HepG2 (cell line): ENCODE results near the gene ASGR1. TPM values are rescaled to one million over a fixed set of nuclear protein-coding genes. Genes with fewer than 3 reads are reported as not detected.

Experiments used
- ATAC-seq: fragments of 200-7000 bp; cut with Tn5 transposase; 3 replicates; pipeline ENCODE4 v1.9.1; 2020; ENCODE audit warnings: mild to moderate bottlenecking, moderate library complexity
- BruUV-seq: library from RNA; stranded (reverse); fragments of 400-500 nt; replicated peaks from 2 replicates; lab custom pipeline; 2021; lab: Mats Ljungman, UMichigan
- CTCF ChIA-PET: fragments of 300-600 bp; formaldehyde crosslinking; extraction: SDS; loops from one replicate; lab custom pipeline; 2021; ENCODE audit warnings: low total read pairs, inconsistent platforms, low intra/inter-chr PET ratio; lab: Yijun Ruan, JAX
- POLR2A ChIA-PET: fragments of 350-600 bp; sonication (Branson Sonifier 250); formaldehyde crosslinking; loops from one replicate; lab custom pipeline; 2020; ENCODE audit warnings: antibody characterized with exemption, inconsistent platforms; lab: Yijun Ruan, JAX
- DNase-seq: peaks from one replicate; pipeline ENCODE4 v3.0.0-alpha.2; 2015; ENCODE audit warnings: low spot score
- FAIRE-seq: peaks from 3 replicates; lab custom pipeline; 2011; peaks lifted over from hg19 to GRCh38; lab: Jason Lieb, UNC
- H2AFZ ChIP-seq: one replicate; pipeline ENCODE4 v1.6.1; 2011; ENCODE audit warnings: low read length, inconsistent platforms
- H3K27ac ChIP-seq: fragments of 300-600 bp; 3 replicates; pipeline ENCODE4 v1.8.0; 2011; ENCODE audit warnings: mixed run types, mild to moderate bottlenecking, mixed read lengths, low read length, inconsistent platforms; ENCODE audit not compliant: insufficient read depth; ENCODE audit errors: extremely low read length
- H3K27me3 ChIP-seq, 2 experiments: fragments of 200-600 bp in 1 of 2; 2 replicates in 1 of 2; 3 replicates in 1 of 2; pipeline versions ENCODE4 v1.6.0 to v1.8.0; 2011; ENCODE audit warnings: low read length in 2 of 2, mild to moderate bottlenecking in 2 of 2, moderate library complexity in 2 of 2, inconsistent platforms in 1 of 2; ENCODE audit not compliant: insufficient read depth in 2 of 2, control insufficient read depth in 1 of 2
- H3K36me3 ChIP-seq, 2 experiments: fragments of 200-600 bp in 1 of 2; replicated peaks in 1 of 2; 2 replicates in 1 of 2; 3 replicates in 1 of 2; pipeline versions ENCODE4 v1.5.1 to v1.8.0; 2011; ENCODE audit warnings: low read length in 2 of 2, inconsistent platforms in 1 of 2; ENCODE audit not compliant: insufficient read depth in 2 of 2, control insufficient read depth in 1 of 2
- H3K4me1 ChIP-seq: 2 replicates; pipeline ENCODE4 v1.5.1; 2012; ENCODE audit warnings: low read length, inconsistent platforms; ENCODE audit not compliant: insufficient read depth
- H3K4me2 ChIP-seq: 2 replicates; pipeline ENCODE4 v1.6.0; 2011; ENCODE audit warnings: low read depth, low read length, inconsistent platforms
- H3K4me3 ChIP-seq, 3 experiments: fragments of 200-600 bp in 1 of 3; sonication (generic), shearing (Covaris generic) in 1 of 3; replicated peaks in 1 of 3; 2 replicates each; pipeline ENCODE4 v1.5.1; 2011 to 2016; ENCODE audit warnings: low read length in 3 of 3, inconsistent platforms in 2 of 3, low read depth in 2 of 3, mild to moderate bottlenecking in 2 of 3, control low read depth in 1 of 3, mixed read lengths in 1 of 3; ENCODE audit not compliant: insufficient read depth in 1 of 3
- H3K79me2 ChIP-seq: one replicate; pipeline ENCODE4 v1.6.1; 2011; ENCODE audit warnings: low read length, inconsistent platforms; ENCODE audit not compliant: insufficient read depth
- H3K9ac ChIP-seq: 2 replicates; pipeline ENCODE4 v1.6.0; 2011; ENCODE audit warnings: mild to moderate bottlenecking, low read depth, low read length, inconsistent platforms; ENCODE audit not compliant: insufficient read depth
- H3K9me3 ChIP-seq: 2 replicates; pipeline ENCODE4 v1.5.1; 2012; ENCODE audit warnings: mild to moderate bottlenecking, low read length
- H4K20me1 ChIP-seq: 2 replicates; pipeline ENCODE4 v1.6.0; 2011; ENCODE audit warnings: inconsistent platforms, mild to moderate bottlenecking, low read length, moderate library complexity; ENCODE audit not compliant: insufficient read depth
- BRCA1 ChIP-seq: sonication (generic); formaldehyde crosslinking; IDR thresholded peaks from 2 replicates; pipeline ENCODE4 v1.4.0; 2020; ENCODE audit warnings: missing genetic modification reagents
- CTCF ChIP-seq: sonication (generic); formaldehyde crosslinking; IDR thresholded peaks from 2 replicates; pipeline ENCODE4 v1.5.0; 2020; ENCODE audit warnings: mild to moderate bottlenecking, missing genetic modification reagents, moderate library complexity
- RAD21 ChIP-seq: fragments of 450-650 bp; formaldehyde crosslinking; IDR thresholded peaks from 2 replicates; pipeline ENCODE4 v1.5.0; 2020; ENCODE audit warnings: mild to moderate bottlenecking
- RFXANK ChIP-seq: IDR thresholded peaks from 2 replicates; pipeline ENCODE4 v1.6.1; 2016
- SMC3 ChIP-seq: IDR thresholded peaks from 2 replicates; pipeline ENCODE4 v1.6.1; 2011; ENCODE audit warnings: low read length, improper control_type of control experiment
- STAG1 ChIP-seq: sonication (generic); formaldehyde crosslinking; IDR thresholded peaks from 2 replicates; pipeline ENCODE4 v1.4.0; 2020; ENCODE audit warnings: missing genetic modification reagents
- ZNF121 ChIP-seq: sonication (generic); formaldehyde crosslinking; IDR thresholded peaks from 2 replicates; pipeline ENCODE4 v1.5.0; 2020; ENCODE audit warnings: mild to moderate bottlenecking, missing genetic modification reagents
- ZNF33B ChIP-seq: sonication (generic); formaldehyde crosslinking; IDR thresholded peaks from 2 replicates; pipeline ENCODE4 v1.5.1; 2020; ENCODE audit warnings: mild to moderate bottlenecking, missing genetic modification reagents
- ZNF362 ChIP-seq: sonication (generic); formaldehyde crosslinking; IDR thresholded peaks from 2 replicates; pipeline ENCODE4 v1.4.0; 2020; ENCODE audit warnings: missing genetic modification reagents, mild to moderate bottlenecking, borderline replicate concordance
- WGBS: methylation state at CpG from one replicate; pipeline ENCODE4 v1.1.6; 2017; ENCODE audit warnings: low lambda C conversion rate; 5-methylcytosine and 5-hydroxymethylcytosine counted together
- in situ Hi-C: cut with HindIII; loops from 2 replicates; pipeline ENCODE4 v1.10.0; 2017; ENCODE audit warnings: low pct_unique_long_range_greater_than_20kb; ENCODE audit not compliant: extremely low pct_ligation_motif_present
- intact Hi-C: fragments of 100-400 bp; cut with micrococcal nuclease; formaldehyde crosslinking; loops from one replicate; pipeline ENCODE4 v1.10.0; 2022; ENCODE audit not compliant: unreplicated experiment
- polyA plus RNA-seq, 8 experiments: library from polyadenylated mRNA; depleted of rRNA in 3 of 8; stranded (reverse) in 7 of 8; unstranded in 1 of 8; fragments of >200 nt; fragmentation: Illumina TruSeq in 4 of 8; extraction: Trizol in 4 of 8; gene quantifications; 2 replicates each; pipeline versions ENCODE4 v1.2.1 to v1.2.3, GENCODE V29; 2011 to 2016; ENCODE audit warnings: low read depth in 4 of 8, missing spikeins in 1 of 8, mixed read lengths in 1 of 8; ENCODE audit not compliant: insufficient read depth in 1 of 8
- total RNA-seq, 5 experiments: library from RNA; depleted of rRNA; stranded (reverse); fragments of >200 nt; fragmentation: Illumina TruSeq; extraction: Trizol; gene quantifications; 2 replicates each; pipeline ENCODE4 v1.2.3, GENCODE V29; 2016; ENCODE audit warnings: low read depth in 1 of 5
- TF ChIP-seq, protein P1 (sequence below): IDR thresholded peaks from 2 replicates; pipeline ENCODE4 v1.6.1; 2016; ENCODE audit warnings: low read depth, borderline replicate concordance

Gene ASGR1
- total and polyA plus RNA-seq, 2 of the 13 experiments (the other 11 are each of a cell fraction or from before 2014, with no cell fraction given), result 353 to 796 TPM

GRCh38 chr17:7136266-7136877, 42.8 kb downstream of the ASGR1 start:
- Histone ChIP-seq H3K27me3 (no peaks in the 10 kb centered on the region), H3K79me2 (no peaks in the 10 kb centered on the region), H2AFZ (no peak overlapping the region), H3K4me2 (peak overlapping the region; percentile 78), H3K4me1 (peaks cover 70% of the 10 kb centered on the region), H3K9ac (no peak overlapping the region), H3K4me3 (peak overlapping the region; percentile 24 to 50 (median 30)), H3K36me3 (no peaks in the 10 kb centered on the region), H3K9me3 (no peaks in the 10 kb centered on the region), H4K20me1 (no peaks in the 10 kb centered on the region), H3K27ac (peak overlapping the region; percentile 66)
- intact Hi-C loops, result loop anchor here (1.0 to 5.0 kb wide), 3 partner anchors 41 to 84 kb away; partner anchors contain the start of gene ASGR1
- POLR2A ChIA-PET, result interaction anchor here (1.0 to 3.3 kb wide), 8 partner anchors 22 to 91 kb away, joined by 3 to 16 read pairs (median 8); partner anchors contain the start of gene ASGR2
- DNase-seq (peak; percentile 63), FAIRE-seq (peak; percentile 56), ATAC-seq (no peak)
- CTCF ChIA-PET, result interaction anchor here (1.2 to 4.0 kb wide), 5 partner anchors 10 to 90 kb away, joined by 4 to 64 read pairs (median 5); no protein-coding TSS in a partner anchor
- no TSS peak for BruUV-seq
- in situ Hi-C loops, result loop anchor here (5.0 kb wide), 1 partner anchor 84 kb away; no protein-coding TSS in a partner anchor
- TF ChIP-seq STAG1 (CRISPR knock-in tag) (peak; percentile 92), ZNF33B (CRISPR knock-in tag) (no peak), ZNF362 (peak; percentile 87), BRCA1 (CRISPR knock-in tag) (0 out of 2 replicates have a peak, but pooled peaks have one; percentile 43), ZNF121 (CRISPR knock-in tag) (0 out of 2 replicates have a peak, but pooled peaks have one; percentile 33), CTCF (peak; percentile 81), RAD21 (peak; percentile 89), RFXANK (CRISPR knock-in tag) (no peak), SMC3 (peak; percentile 96)
- TF ChIP-seq, protein P1, sequence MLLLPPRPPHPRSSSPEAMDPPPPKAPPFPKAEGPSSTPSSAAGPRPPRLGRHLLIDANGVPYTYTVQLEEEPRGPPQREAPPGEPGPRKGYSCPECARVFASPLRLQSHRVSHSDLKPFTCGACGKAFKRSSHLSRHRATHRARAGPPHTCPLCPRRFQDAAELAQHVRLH (CRISPR knock-in tag), result no peak
- 22% methylated on average over 9 of the region's 9 CpGs for WGBS
